A673 (cell line): ENCODE data around the gene RABGGTB. TPM values are rescaled to one million over a fixed set of nuclear protein-coding genes. Genes with fewer than 3 reads are reported as not detected.
A peak's percentile ranks its signal among the peaks of the same experiment; 100 is the strongest.

Source experiments
- BruUV-seq: library from RNA; stranded (reverse); fragments of 400-500 nt; replicated peaks from 2 replicates; lab custom pipeline; 2021; lab: Mats Ljungman, UMichigan
- CTCF ChIA-PET: fragments of 300-600 bp; sonication (Branson Sonifier 250); formaldehyde crosslinking; loops from one replicate; lab custom pipeline; 2022; ENCODE audit warnings: antibody characterized with exemption; lab: Charles Lee
- POLR2A ChIA-PET: fragments of 300-600 bp; sonication (Branson Sonifier 250); formaldehyde crosslinking; loops from one replicate; lab custom pipeline; 2022; ENCODE audit warnings: antibody characterized with exemption; ENCODE audit not compliant: low non-redundant PET; lab: Charles Lee
- DNase-seq: peaks from one replicate; pipeline ENCODE4 v3.0.0-alpha.2; 2015; ENCODE audit warnings: low spot score
- H3K27ac ChIP-seq: fragments of 200-600 bp; sonication (generic); 2 replicates; pipeline ENCODE4 v1.5.1; 2016; ENCODE audit warnings: mixed run types, low read depth, mild to moderate bottlenecking, mixed read lengths, antibody characterized with exemption, low read length; ENCODE audit not compliant: poor library complexity, severe bottlenecking
- H3K27me3 ChIP-seq: fragments of 200-600 bp; sonication (generic); replicated peaks from 2 replicates; pipeline ENCODE4 v1.6.1; 2017; ENCODE audit warnings: mixed run types, low read depth, mild to moderate bottlenecking, mixed read lengths, antibody characterized with exemption, low read length; ENCODE audit not compliant: insufficient read depth, poor library complexity
- H3K36me3 ChIP-seq: fragments of 200-600 bp; sonication (generic); 2 replicates; pipeline ENCODE4 v1.6.1; 2016; ENCODE audit warnings: mixed run types, mild to moderate bottlenecking, mixed read lengths, antibody characterized with exemption, low read length; ENCODE audit not compliant: insufficient read depth, poor library complexity, severe bottlenecking
- H3K4me1 ChIP-seq: fragments of 200-600 bp; sonication (generic); 2 replicates; pipeline ENCODE4 v1.6.1; 2017; ENCODE audit warnings: mixed run types, mild to moderate bottlenecking, mixed read lengths, antibody characterized with exemption, low read length; ENCODE audit not compliant: insufficient read depth, poor library complexity, severe bottlenecking
- H3K4me3 ChIP-seq: fragments of 200-600 bp; sonication (generic); 2 replicates; pipeline ENCODE4 v1.5.1; 2016; ENCODE audit warnings: low read depth, mixed run types, mild to moderate bottlenecking, mixed read lengths, low read length; ENCODE audit not compliant: poor library complexity, severe bottlenecking
- H3K9me3 ChIP-seq: fragments of 200-600 bp; sonication (generic); 2 replicates; pipeline ENCODE4 v1.6.1; 2016; ENCODE audit warnings: mixed run types, low read depth, mild to moderate bottlenecking, mixed read lengths, antibody characterized with exemption, low read length; ENCODE audit not compliant: poor library complexity, severe bottlenecking
- EZH2 ChIP-seq: fragments of 200-600 bp; sonication (generic); IDR thresholded peaks from 2 replicates; pipeline ENCODE4 v1.6.1; 2017; ENCODE audit warnings: borderline replicate concordance, low read depth, mild to moderate bottlenecking, mixed read lengths, antibody characterized with exemption, low read length; ENCODE audit not compliant: poor library complexity, severe bottlenecking
- intact Hi-C: fragments of 100-400 bp; cut with micrococcal nuclease; formaldehyde crosslinking; loops from one replicate; pipeline ENCODE4 v1.10.0; 2022; ENCODE audit not compliant: unreplicated experiment
- total RNA-seq: library from RNA; stranded (reverse); gene quantifications from 2 replicates; pipeline ENCODE4 v1.2.3, GENCODE V29; 2021
- TF ChIP-seq, protein P1 (sequence below): fragments of 300-800, 200-600 bp; sonication (generic); conservative IDR thresholded peaks from 2 replicates; pipeline ENCODE4 v1.5.1; 2017; ENCODE audit warnings: low read depth, mild to moderate bottlenecking, antibody characterized with exemption, low read length, moderate library complexity, mixed read lengths

Gene RABGGTB
- total RNA-seq, 1 experiment from 2014 or later: 171 TPM

DNA sequence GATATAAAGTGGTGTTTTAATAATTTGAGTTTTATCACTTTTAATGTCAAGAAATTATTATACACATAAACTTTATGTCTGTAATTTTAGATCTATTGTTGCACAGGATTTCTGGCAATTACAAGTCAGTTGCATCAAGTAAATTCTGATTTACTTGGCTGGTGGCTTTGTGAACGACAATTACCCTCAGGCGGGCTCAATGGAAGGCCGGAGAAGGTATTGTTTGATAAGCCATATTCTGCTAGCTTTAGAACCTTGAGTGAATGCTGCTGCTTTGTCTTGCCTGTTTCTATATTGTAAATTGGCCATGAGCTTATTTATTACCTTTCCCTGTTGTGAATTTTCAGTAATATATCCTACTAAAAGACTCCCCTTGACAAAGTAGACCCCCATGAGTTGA is 6.0 kb downstream of the RABGGTB start:
- Histone ChIP-seq H3K36me3 (peaks cover 99% of the 10 kb centered on the region), H3K4me1 (peaks cover 25% of the 10 kb centered on the region), H3K9me3 (no peaks in the 10 kb centered on the region), H3K4me3 (no peak overlapping the region), H3K27ac (no peak overlapping the region), H3K27me3 (no peaks in the 10 kb centered on the region)
- no peak for DNase-seq
- ChIA-PET POLR2A (no interaction called here), CTCF (no interaction called here)
- TF ChIP-seq EZH2: no peak
- TF ChIP-seq, protein P1, sequence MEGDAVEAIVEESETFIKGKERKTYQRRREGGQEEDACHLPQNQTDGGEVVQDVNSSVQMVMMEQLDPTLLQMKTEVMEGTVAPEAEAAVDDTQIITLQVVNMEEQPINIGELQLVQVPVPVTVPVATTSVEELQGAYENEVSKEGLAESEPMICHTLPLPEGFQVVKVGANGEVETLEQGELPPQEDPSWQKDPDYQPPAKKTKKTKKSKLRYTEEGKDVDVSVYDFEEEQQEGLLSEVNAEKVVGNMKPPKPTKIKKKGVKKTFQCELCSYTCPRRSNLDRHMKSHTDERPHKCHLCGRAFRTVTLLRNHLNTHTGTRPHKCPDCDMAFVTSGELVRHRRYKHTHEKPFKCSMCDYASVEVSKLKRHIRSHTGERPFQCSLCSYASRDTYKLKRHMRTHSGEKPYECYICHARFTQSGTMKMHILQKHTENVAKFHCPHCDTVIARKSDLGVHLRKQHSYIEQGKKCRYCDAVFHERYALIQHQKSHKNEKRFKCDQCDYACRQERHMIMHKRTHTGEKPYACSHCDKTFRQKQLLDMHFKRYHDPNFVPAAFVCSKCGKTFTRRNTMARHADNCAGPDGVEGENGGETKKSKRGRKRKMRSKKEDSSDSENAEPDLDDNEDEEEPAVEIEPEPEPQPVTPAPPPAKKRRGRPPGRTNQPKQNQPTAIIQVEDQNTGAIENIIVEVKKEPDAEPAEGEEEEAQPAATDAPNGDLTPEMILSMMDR: no peak
- no TSS peak for BruUV-seq
- intact Hi-C loops: no loop called here

DNA sequence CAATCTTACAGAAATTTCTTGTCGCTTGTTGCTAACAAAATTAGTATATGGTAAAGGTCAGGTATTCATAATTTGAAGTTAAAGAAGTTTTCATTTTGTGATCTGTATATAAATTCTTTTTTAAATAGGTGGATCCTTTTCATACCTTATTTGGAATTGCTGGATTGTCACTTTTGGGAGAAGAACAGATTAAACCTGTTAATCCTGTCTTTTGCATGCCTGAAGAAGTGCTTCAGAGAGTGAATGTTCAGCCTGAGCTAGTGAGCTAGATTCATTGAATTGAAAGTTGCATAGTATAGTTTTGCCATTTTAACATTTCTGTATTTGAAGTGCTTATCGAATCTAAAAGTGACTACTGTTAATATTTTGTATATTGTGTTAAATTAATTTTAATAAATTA is 8.3 kb downstream of the RABGGTB start:
- H3K4me1 ChIP-seq: peaks cover 25% of the 10 kb centered on the region
- peaks cover 89% of the 10 kb centered on the region for H3K36me3 ChIP-seq
- H3K27me3 ChIP-seq: no peaks in the 10 kb centered on the region
- ChIA-PET POLR2A (no interaction called here), CTCF (no interaction called here)
- no peak for TF ChIP-seq EZH2
- TF ChIP-seq, protein P1: no peak
- intact Hi-C loops: no loop called here
- no peak for DNase-seq
- no TSS peak for BruUV-seq
- peak overlapping the region; percentile 35 for H3K27ac ChIP-seq
- no peak overlapping the region for H3K4me3 ChIP-seq
- no peaks in the 10 kb centered on the region for H3K9me3 ChIP-seq

DNA sequence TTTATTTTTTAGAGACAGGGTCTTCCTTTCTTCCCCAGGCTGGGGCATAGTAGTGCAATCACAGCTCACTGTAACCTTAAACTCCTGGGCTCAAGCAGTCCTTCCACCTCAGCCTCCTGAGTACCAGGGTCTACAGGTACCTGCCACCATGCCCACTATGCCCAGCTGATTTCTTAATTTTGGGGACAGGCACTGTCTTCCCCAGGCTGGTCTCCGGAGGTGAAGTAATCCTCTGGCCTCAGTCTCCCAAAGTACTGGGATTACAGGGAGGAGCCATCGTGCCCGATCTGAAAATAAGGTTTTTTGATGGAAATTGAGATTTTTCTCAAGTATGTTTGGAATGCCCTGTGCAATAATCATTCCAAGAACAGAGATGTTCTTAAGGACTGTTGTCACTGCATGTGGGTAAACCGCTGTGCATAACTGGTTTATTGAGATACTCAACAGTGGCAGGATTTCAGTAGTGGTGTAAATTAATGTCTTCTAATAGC is 9.7 kb downstream of the RABGGTB start:
- DNase-seq: no peak
- H3K4me1 ChIP-seq: peaks cover 13% of the 10 kb centered on the region
- H3K4me3 ChIP-seq: no peak overlapping the region
- intact Hi-C loops: no loop called here
- peaks cover 75% of the 10 kb centered on the region for H3K36me3 ChIP-seq
- CTCF ChIA-PET: no interaction called here
- TF ChIP-seq, protein P1: no peak
- no peak for TF ChIP-seq EZH2
- no peaks in the 10 kb centered on the region for H3K9me3 ChIP-seq
- H3K27ac ChIP-seq: no peak overlapping the region
- POLR2A ChIA-PET: no interaction called here
- BruUV-seq: no TSS peak
- no peaks in the 10 kb centered on the region for H3K27me3 ChIP-seq
